VCaP (cell line): ENCODE measurements around the gene CAPN5.

Experiments
- H3K27ac ChIP-seq: fragments of 450-650 bp; 2 replicates; pipeline ENCODE4 v1.5.1; 2017
- CTCF ChIP-seq: fragments of 450-650 bp; conservative IDR thresholded peaks from 2 replicates; pipeline ENCODE4 v1.5.1; 2017; ENCODE audit warnings: mild to moderate bottlenecking, moderate library complexity

The CAPN5 gene

GRCh38 chr11:77044356-77044755 lies 22.4 kb upstream of the CAPN5 start:
- TF ChIP-seq CTCF = no peak
- no peak overlapping the region for H3K27ac ChIP-seq

GRCh38 chr11:77044886-77045285 lies 21.9 kb upstream of the CAPN5 start:
- H3K27ac ChIP-seq = no peak overlapping the region
- no peak for TF ChIP-seq CTCF

DNA sequence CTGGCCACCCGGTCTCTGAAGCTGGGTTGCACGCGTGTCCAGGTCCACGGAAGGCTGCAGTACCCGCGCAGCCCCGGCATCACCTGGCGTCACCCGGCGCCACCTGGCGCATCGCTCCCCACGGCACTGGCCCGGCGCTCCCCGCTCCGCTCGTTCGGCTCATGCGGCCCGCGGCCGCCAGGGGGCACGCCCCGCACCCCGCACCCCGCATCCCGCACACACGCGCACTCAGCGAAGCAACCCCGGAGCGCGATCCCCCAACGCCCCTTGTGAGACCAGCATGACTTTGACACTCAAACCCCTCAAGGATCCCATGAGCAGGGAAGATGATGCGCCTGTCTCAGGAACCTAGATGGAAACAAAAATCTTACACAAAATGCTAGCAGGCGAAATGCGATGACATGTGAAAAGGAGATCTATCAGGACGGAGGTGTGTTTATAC lies 20.7 kb upstream of the CAPN5 start:
- peak; percentile 100 for TF ChIP-seq CTCF
- peak overlapping the region; percentile 61 for H3K27ac ChIP-seq

GRCh38 chr11:77047007-77047927 lies 19.5 kb upstream of the CAPN5 start:
- H3K27ac ChIP-seq = peak overlapping the region; percentile 61
- peak; percentile 80 for TF ChIP-seq CTCF

GRCh38 chr11:77047928-77048446 lies 18.8 kb upstream of the CAPN5 start:
- peak overlapping the region; percentile 61; the same call in 1 of the 2 replicates for H3K27ac ChIP-seq
- TF ChIP-seq CTCF = peak; percentile 25

GRCh38 chr11:77049026-77049425 lies 17.7 kb upstream of the CAPN5 start:
- H3K27ac ChIP-seq = peak overlapping the region; percentile 36; the same call in 1 of the 2 replicates
- TF ChIP-seq CTCF = no peak

DNA sequence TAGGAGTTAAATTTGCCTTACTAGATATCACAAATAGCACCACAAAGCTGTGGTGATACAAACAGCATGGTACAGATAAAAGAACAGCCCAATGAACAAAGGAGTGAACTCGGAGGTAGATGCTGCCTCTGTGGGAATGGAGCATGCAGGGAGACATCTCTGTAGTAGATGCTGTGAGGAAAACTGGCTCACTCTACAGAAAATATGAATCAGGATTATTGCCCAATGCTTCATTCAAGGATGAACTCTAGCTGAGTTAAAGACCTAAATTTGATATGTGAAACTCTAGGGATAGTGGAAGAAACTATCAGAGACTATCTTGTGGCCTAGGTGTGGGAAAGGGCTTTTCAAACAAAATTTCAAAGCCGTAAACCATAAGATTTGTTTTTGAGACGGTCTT lies 15.3 kb upstream of the CAPN5 start:
- no peak overlapping the region for H3K27ac ChIP-seq
- no peak for TF ChIP-seq CTCF
